Ishikawa (cell line): ENCODE measurements around the gene SLC25A18.

ENCODE experiments used
- CEBPB ChIP-seq: IDR thresholded peaks from 2 replicates; pipeline ENCODE4 v1.6.1; 2012
- CREB1 ChIP-seq: IDR thresholded peaks from 2 replicates; pipeline ENCODE4 v1.6.1; 2012; ENCODE audit warnings: low read depth
- EGR1 ChIP-seq: IDR thresholded peaks from 2 replicates; pipeline ENCODE4 v1.6.1; 2012
- EP300 ChIP-seq: IDR thresholded peaks from 2 replicates; pipeline ENCODE4 v1.6.1; 2012; ENCODE audit warnings: borderline replicate concordance
- FOXM1 ChIP-seq: IDR thresholded peaks from 2 replicates; pipeline ENCODE4 v1.6.1; 2012; ENCODE audit warnings: low read depth, borderline replicate concordance
- NFIC ChIP-seq: IDR thresholded peaks from 2 replicates; pipeline ENCODE4 v1.6.1; 2012
- RAD21 ChIP-seq: IDR thresholded peaks from 2 replicates; pipeline ENCODE4 v1.6.1; 2012; ENCODE audit warnings: low read depth
- TAF1 ChIP-seq: IDR thresholded peaks from 2 replicates; pipeline ENCODE4 v1.6.1; 2012; ENCODE audit warnings: low read depth, mild to moderate bottlenecking
- TCF12 ChIP-seq: IDR thresholded peaks from 2 replicates; pipeline ENCODE4 v1.6.1; 2012; ENCODE audit warnings: low read depth
- TEAD4 ChIP-seq: IDR thresholded peaks from 2 replicates; pipeline ENCODE4 v1.6.1; 2012
- USF1 ChIP-seq: IDR thresholded peaks from 2 replicates; pipeline ENCODE4 v1.6.1; 2012
- YY1 ChIP-seq: IDR thresholded peaks from 2 replicates; pipeline ENCODE4 v1.6.1; 2012; ENCODE audit warnings: low read depth
- ZBTB7A ChIP-seq: IDR thresholded peaks from 2 replicates; pipeline ENCODE4 v1.6.1; 2012; ENCODE audit warnings: low read depth
- TF ChIP-seq, protein P1 (sequence below): IDR thresholded peaks from 2 replicates; pipeline ENCODE4 v1.6.1; 2012
- TF ChIP-seq, protein P2 (sequence below): IDR thresholded peaks from 2 replicates; pipeline ENCODE4 v1.6.1; 2012; ENCODE audit warnings: low read depth, mild to moderate bottlenecking

Gene SLC25A18

GRCh38 chr22:17554814-17555213 lies 8.5 kb upstream of the SLC25A18 start:
- TF ChIP-seq USF1 (no peak), EGR1 (no peak)

DNA sequence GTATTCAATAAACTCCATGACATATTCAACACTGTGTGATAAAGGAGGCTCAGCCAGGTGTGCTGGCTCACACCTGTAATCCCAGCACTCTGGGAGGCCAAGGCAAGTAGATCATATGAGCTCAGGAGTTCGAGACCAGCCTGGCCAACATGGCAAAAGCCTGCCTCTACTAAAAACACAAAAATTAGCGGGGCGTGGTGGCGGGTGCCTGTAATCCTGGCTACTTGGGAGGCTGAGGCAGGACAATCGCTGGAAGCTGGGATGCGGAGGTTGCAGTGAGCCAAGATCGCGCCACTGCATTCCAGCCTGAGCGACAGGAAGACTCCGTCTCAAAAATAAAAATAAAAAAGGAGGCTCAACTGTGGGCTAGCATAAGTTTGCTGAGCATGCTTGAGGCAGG lies 4.1 kb upstream of the SLC25A18 start:
- TF ChIP-seq EP300 (no peak), TAF1 (no peak), USF1 (no peak), FOXM1 (no peak), RAD21 (no peak), ZBTB7A (no peak), EGR1 (no peak), TCF12 (no peak)
- TF ChIP-seq, protein P1, sequence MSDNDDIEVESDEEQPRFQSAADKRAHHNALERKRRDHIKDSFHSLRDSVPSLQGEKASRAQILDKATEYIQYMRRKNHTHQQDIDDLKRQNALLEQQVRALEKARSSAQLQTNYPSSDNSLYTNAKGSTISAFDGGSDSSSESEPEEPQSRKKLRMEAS, result no peak

DNA sequence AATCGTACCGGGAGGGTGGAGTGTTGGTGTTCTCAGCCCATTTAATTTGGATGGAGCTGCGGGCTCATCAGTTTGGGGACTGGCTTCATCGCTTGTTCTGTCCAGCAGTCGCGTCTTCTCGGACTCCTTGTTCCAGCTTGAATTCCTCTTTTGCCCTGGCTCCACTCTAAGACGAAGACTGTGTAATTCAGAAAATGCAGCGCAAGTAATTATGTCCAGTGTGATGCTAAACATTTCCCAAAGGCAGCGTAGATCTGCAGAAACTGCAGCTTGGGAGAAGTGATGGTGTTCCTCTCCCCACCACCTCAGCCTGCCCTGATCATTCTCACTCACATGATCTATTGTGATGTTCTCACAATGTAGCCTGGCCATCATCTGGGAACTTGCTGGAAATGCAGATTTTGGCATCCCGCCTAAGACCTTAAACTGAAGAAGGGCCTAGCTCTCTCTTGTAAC lies 666 bp downstream of the SLC25A18 start:
- TF ChIP-seq, protein P2, sequence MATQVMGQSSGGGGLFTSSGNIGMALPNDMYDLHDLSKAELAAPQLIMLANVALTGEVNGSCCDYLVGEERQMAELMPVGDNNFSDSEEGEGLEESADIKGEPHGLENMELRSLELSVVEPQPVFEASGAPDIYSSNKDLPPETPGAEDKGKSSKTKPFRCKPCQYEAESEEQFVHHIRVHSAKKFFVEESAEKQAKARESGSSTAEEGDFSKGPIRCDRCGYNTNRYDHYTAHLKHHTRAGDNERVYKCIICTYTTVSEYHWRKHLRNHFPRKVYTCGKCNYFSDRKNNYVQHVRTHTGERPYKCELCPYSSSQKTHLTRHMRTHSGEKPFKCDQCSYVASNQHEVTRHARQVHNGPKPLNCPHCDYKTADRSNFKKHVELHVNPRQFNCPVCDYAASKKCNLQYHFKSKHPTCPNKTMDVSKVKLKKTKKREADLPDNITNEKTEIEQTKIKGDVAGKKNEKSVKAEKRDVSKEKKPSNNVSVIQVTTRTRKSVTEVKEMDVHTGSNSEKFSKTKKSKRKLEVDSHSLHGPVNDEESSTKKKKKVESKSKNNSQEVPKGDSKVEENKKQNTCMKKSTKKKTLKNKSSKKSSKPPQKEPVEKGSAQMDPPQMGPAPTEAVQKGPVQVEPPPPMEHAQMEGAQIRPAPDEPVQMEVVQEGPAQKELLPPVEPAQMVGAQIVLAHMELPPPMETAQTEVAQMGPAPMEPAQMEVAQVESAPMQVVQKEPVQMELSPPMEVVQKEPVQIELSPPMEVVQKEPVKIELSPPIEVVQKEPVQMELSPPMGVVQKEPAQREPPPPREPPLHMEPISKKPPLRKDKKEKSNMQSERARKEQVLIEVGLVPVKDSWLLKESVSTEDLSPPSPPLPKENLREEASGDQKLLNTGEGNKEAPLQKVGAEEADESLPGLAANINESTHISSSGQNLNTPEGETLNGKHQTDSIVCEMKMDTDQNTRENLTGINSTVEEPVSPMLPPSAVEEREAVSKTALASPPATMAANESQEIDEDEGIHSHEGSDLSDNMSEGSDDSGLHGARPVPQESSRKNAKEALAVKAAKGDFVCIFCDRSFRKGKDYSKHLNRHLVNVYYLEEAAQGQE, result no peak

GRCh38 chr22:17566776-17567175 lies 3.5 kb downstream of the SLC25A18 start:
- no peak for TF ChIP-seq NFIC

- TF ChIP-seq, protein P1, result no peak
- TF ChIP-seq CREB1 (no peak), TCF12 (no peak), ZBTB7A (no peak), YY1 (no peak), NFIC (no peak), USF1 (no peak), EGR1 (no peak), FOXM1 (no peak), TEAD4 (no peak)
These were observed 6.7 kb downstream of the SLC25A18 start for GRCh38 chr22:17569971-17570511.

GRCh38 chr22:17570851-17571631 lies 7.7 kb downstream of the SLC25A18 start:
- TF ChIP-seq, protein P2, result no peak
- TF ChIP-seq RAD21 (no peak), TAF1 (no peak), CEBPB (no peak), USF1 (no peak), EP300 (no peak), FOXM1 (no peak), EGR1 (no peak), ZBTB7A (no peak), TEAD4 (no peak), TCF12 (no peak), CREB1 (no peak), YY1 (no peak), NFIC (no peak)
- TF ChIP-seq, protein P1, result no peak
